PC-3 (cell line): ENCODE data around the gene CSPG4. TPM values are rescaled to one million over a fixed set of nuclear protein-coding genes. Genes with fewer than 3 reads are reported as not detected.

ENCODE experiments used
- ATAC-seq: fragments of 200-7000 bp; cut with Tn5 transposase; 2 replicates; pipeline ENCODE4 v1.9.1; 2020; ENCODE audit warnings: mild to moderate bottlenecking, moderate library complexity
- BruUV-seq: library from RNA; stranded (reverse); fragments of 400-500 nt; replicated peaks from 2 replicates; lab custom pipeline; 2021; lab: Mats Ljungman, UMichigan
- CTCF ChIA-PET: fragments of 300-600 bp; sonication (Branson Sonifier 250); formaldehyde crosslinking; loops from one replicate; lab custom pipeline; 2022; ENCODE audit warnings: antibody characterized with exemption; lab: Charles Lee
- POLR2A ChIA-PET: fragments of 300-600 bp; sonication (Branson Sonifier 250); formaldehyde crosslinking; loops from one replicate; lab custom pipeline; 2022; ENCODE audit warnings: antibody characterized with exemption; ENCODE audit not compliant: unreplicated experiment; lab: Charles Lee
- DNase-seq: peaks from one replicate; pipeline ENCODE4 v3.0.0-alpha.2; 2015
- H2AFZ ChIP-seq: fragments of 300-600 bp; sonication (generic); 2 replicates; pipeline ENCODE4 v1.6.0; 2016; ENCODE audit warnings: antibody characterized with exemption, low read length
- H3F3A ChIP-seq: fragments of 300-600 bp; sonication (generic); one replicate; pipeline ENCODE4 v1.6.0; 2017; ENCODE audit warnings: antibody characterized with exemption, low read length, control low read depth, mild to moderate bottlenecking; ENCODE audit not compliant: unreplicated experiment
- H3K27ac ChIP-seq: fragments of 300-600 bp; sonication (generic); 2 replicates; pipeline ENCODE4 v1.5.1; 2016; ENCODE audit warnings: mild to moderate bottlenecking, low read length
- H3K27me3 ChIP-seq: fragments of 300-600 bp; sonication (generic); 2 replicates; pipeline ENCODE4 v1.6.1; 2016; ENCODE audit warnings: low read length, mixed read lengths
- H3K36me3 ChIP-seq: fragments of 300-600 bp; sonication (generic); 2 replicates; pipeline ENCODE4 v1.6.1; 2016; ENCODE audit warnings: low read depth, mixed run types, low read length, mixed read lengths
- H3K4me1 ChIP-seq: fragments of 300-600 bp; sonication (generic); 2 replicates; pipeline ENCODE4 v1.5.1; 2016; ENCODE audit warnings: low read length; ENCODE audit not compliant: insufficient read depth
- H3K4me2 ChIP-seq: fragments of 300-600 bp; sonication (generic); 2 replicates; pipeline ENCODE4 v1.6.0; 2016; ENCODE audit warnings: low read length
- H3K4me3 ChIP-seq: fragments of 300-600 bp; sonication (generic); 2 replicates; pipeline ENCODE4 v1.5.1; 2016; ENCODE audit warnings: mild to moderate bottlenecking, low read length, mixed read lengths
- H3K79me2 ChIP-seq: fragments of 300-600 bp; sonication (generic); 2 replicates; pipeline ENCODE4 v1.6.1; 2017; ENCODE audit warnings: low read length, mixed read lengths
- H3K9ac ChIP-seq: fragments of 300-600 bp; sonication (generic); 2 replicates; pipeline ENCODE4 v1.6.0; 2016; ENCODE audit warnings: mild to moderate bottlenecking, low read length
- H3K9me2 ChIP-seq: fragments of 300-600 bp; sonication (generic); replicated peaks from 2 replicates; pipeline ENCODE4 v1.6.1; 2016; ENCODE audit warnings: mixed run types, low read length, mixed read lengths
- H3K9me3 ChIP-seq: fragments of 300-600 bp; sonication (generic); 2 replicates; pipeline ENCODE4 v1.6.1; 2016; ENCODE audit warnings: low read length, mixed read lengths
- H4K20me1 ChIP-seq: fragments of 300-600 bp; sonication (generic); 2 replicates; pipeline ENCODE4 v1.6.1; 2016; ENCODE audit warnings: low read length, mixed read lengths
- EZH2 ChIP-seq: fragments of 300-600 bp; sonication (generic); IDR thresholded peaks from one replicate; pipeline ENCODE4 v1.6.1; 2017; ENCODE audit warnings: antibody characterized with exemption, mild to moderate bottlenecking, low read length; ENCODE audit not compliant: unreplicated experiment
- EZH2phosphoT487 ChIP-seq: fragments of 300-600 bp; sonication (generic); IDR thresholded peaks from 2 replicates; pipeline ENCODE4 v1.6.1; 2018; ENCODE audit warnings: mild to moderate bottlenecking, antibody characterized with exemption, low read length, borderline replicate concordance
- intact Hi-C: fragments of 100-400 bp; cut with micrococcal nuclease; formaldehyde crosslinking; loops from 2 replicates; pipeline ENCODE4 v1.9.0; 2023
- total RNA-seq: library from RNA; depleted of rRNA; stranded (reverse); fragments of >200 nt; gene quantifications from 2 replicates; pipeline ENCODE4 v1.2.3, GENCODE V29; 2014
- TF ChIP-seq, protein P1 (sequence below): fragments of 300-600 bp; sonication (generic); conservative IDR thresholded peaks from 2 replicates; pipeline ENCODE4 v1.5.1; 2017; ENCODE audit warnings: antibody characterized with exemption, low read depth, mild to moderate bottlenecking, low read length

The CSPG4 gene
- total RNA-seq, 1 experiment from 2014 or later = 2.0 TPM

DNA sequence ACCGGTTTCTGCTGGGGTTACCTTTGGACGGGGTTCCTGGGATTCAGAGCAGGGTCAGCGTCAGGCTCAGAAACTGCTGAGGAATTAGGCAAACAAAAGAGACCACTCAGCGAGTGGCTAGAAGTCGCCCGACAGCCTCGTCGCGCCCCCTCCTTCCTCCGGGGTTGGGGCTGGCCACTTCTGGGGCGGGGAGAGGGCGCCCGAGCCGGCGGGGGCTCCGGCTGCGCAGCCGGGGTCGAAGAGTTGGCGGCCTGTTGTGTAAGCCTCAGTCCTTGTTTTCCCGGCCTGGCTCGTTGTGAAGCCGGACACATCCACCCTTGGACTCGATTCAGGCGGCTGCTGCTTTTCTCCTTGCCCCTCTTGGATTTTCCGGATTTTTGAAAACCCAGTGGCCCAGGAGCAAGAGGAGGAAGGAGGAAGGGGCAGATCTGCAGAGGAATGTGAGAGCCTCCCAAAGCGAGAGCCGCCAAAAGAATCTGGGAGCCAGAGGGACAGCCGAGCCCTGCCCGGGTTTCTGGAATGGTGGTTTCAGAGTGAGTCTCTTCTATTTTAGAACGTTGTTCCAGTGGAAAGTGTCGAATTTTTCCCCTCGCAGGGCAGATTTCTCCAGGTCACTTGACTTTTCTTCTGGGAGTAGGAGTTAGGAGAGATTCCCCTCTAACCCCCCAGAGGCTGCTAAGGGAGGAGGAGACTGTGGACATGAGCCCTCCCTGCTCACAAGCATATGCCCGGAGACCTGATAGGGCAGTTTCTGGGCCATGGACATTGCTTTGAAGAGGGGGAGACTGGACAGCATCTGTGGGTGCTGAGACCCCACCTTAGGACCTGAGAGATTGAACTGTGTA lies 64.3 kb downstream of the CSPG4 start:
- peak overlapping the region; percentile 86 for H3K9ac ChIP-seq
- no peaks in the 10 kb centered on the region for H3K9me2 ChIP-seq
- TF ChIP-seq EZH2phosphoT487 = no peak
- no peak for TF ChIP-seq EZH2
- TF ChIP-seq, protein P1, sequence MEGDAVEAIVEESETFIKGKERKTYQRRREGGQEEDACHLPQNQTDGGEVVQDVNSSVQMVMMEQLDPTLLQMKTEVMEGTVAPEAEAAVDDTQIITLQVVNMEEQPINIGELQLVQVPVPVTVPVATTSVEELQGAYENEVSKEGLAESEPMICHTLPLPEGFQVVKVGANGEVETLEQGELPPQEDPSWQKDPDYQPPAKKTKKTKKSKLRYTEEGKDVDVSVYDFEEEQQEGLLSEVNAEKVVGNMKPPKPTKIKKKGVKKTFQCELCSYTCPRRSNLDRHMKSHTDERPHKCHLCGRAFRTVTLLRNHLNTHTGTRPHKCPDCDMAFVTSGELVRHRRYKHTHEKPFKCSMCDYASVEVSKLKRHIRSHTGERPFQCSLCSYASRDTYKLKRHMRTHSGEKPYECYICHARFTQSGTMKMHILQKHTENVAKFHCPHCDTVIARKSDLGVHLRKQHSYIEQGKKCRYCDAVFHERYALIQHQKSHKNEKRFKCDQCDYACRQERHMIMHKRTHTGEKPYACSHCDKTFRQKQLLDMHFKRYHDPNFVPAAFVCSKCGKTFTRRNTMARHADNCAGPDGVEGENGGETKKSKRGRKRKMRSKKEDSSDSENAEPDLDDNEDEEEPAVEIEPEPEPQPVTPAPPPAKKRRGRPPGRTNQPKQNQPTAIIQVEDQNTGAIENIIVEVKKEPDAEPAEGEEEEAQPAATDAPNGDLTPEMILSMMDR = no peak; the same call in 1 of the 2 replicates
- H3K4me1 ChIP-seq = peaks cover 52% of the 10 kb centered on the region
- H3K79me2 ChIP-seq = peaks cover 56% of the 10 kb centered on the region
- H3K9me3 ChIP-seq = no peaks in the 10 kb centered on the region
- H3K4me2 ChIP-seq = peak overlapping the region; percentile 83
- no peaks in the 10 kb centered on the region for H3K27me3 ChIP-seq
- peak overlapping the region; percentile 97 for H2AFZ ChIP-seq
- peak overlapping the region; percentile 64 for H3K27ac ChIP-seq
- no peaks in the 10 kb centered on the region for H4K20me1 ChIP-seq
- intact Hi-C loops = loop anchor here (1.0 to 10.0 kb wide), 3 partner anchors 9 to 284 kb away; partner anchors contain the start of genes MAN2C1 and SIN3A
- POLR2A ChIA-PET = interaction anchor here (0.6 to 1.2 kb wide), 4 partner anchors 13 to 66 kb away, joined by 3 to 5 read pairs (median 4); no protein-coding TSS in a partner anchor
- no peaks in the 10 kb centered on the region for H3F3A ChIP-seq
- TSS peak; percentile 60 for BruUV-seq
- H3K36me3 ChIP-seq = no peaks in the 10 kb centered on the region
- peak overlapping the region; percentile 93 for H3K4me3 ChIP-seq
- no peak for DNase-seq
- CTCF ChIA-PET = interaction anchor here (0.7 to 1.3 kb wide), 2 partner anchors 10 to 15 kb away, joined by 3 to 4 read pairs; no protein-coding TSS in a partner anchor
- ATAC-seq = peak; percentile 15

DNA sequence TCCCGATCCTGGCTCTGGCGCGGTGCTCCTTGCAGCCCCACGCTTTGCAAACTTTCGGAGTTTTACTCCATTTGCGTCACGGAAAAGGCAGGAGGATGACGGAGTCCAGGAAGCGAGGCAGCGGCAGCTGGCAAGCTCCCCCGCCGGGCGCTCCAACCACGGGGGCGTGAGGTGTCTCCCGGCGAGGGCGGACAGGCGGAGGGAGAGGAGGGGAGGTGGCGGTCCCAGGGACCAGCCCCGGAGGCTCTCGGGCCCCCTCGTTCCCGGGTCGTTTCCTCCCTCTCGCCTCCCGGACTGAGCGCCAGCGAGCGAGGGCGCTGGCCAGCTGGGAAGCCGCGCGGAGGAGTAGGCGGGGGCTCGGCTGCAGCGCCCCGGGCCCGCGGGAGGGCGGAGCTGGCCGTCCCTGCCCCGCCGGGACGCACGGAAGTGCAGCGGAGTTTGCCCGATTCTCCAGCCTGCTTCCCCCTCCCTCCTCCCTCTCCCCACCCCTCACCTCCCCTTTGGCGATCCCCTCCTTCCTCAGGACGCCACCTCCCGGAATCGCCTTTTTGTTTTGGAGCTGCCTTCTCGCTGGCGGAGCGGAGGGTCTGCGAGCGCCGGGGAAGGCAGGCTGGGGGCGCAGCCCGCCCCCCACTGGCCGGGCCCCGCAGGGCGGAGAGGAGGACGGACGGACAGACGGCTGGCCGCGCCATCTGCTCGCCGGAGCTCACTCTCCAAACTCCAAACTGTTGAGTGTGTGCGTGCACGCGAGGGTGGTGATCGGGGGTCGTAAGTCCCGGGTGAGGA lies 65.1 kb downstream of the CSPG4 start, which contains the start of gene SNX33:
TSS of gene SNX33 (plus strand) at position 543 of the 786 bp plus-strand sequence. CDS start 1,191 bp downstream, outside the sequence.
- no TSS peak for BruUV-seq
- ChIA-PET CTCF (interaction anchor here (0.6 to 1.3 kb wide), 3 partner anchors 9 to 963 kb away, joined by 3 to 4 read pairs (median 3); no protein-coding TSS in a partner anchor), POLR2A (interaction anchor here (0.6 to 1.2 kb wide), 8 partner anchors 9 to 65 kb away, joined by 3 to 5 read pairs (median 3); partner anchors contain the start of gene SNUPN)
- ATAC-seq = peak; percentile 74
- H2AFZ ChIP-seq = peak within 1 kb of the TSS; percentile 97
- no peaks in the 10 kb centered on the region for H3K27me3 ChIP-seq
- TF ChIP-seq EZH2phosphoT487 (no peak), EZH2 (no peak)
- TF ChIP-seq, protein P1 = peak; percentile 64
- H4K20me1 ChIP-seq = no peaks in the 10 kb centered on the region
- peak; percentile 77 for DNase-seq
- peak within 1 kb of the TSS; percentile 83 for H3K4me2 ChIP-seq
- H3K36me3 ChIP-seq = no peaks in the 10 kb centered on the region
- peak within 1 kb of the TSS; percentile 64 for H3K27ac ChIP-seq
- peaks cover 48% of the 10 kb centered on the region for H3K79me2 ChIP-seq
- H3K9me3 ChIP-seq = no peaks in the 10 kb centered on the region
- peaks cover 51% of the 10 kb centered on the region for H3K4me1 ChIP-seq
- peak within 1 kb of the TSS; percentile 93 for H3K4me3 ChIP-seq
- intact Hi-C loops = loop anchor here (1.0 to 10.0 kb wide), 3 partner anchors 8 to 283 kb away; partner anchors contain the start of genes MAN2C1 and SIN3A
- peak within 1 kb of the TSS; percentile 86 for H3K9ac ChIP-seq
- no peaks in the 10 kb centered on the region for H3F3A ChIP-seq
- H3K9me2 ChIP-seq = no peaks in the 10 kb centered on the region
